ENCODE data around the gene ADGRL1.
"Not testable (repeated sequence)": the region's sequence is repeated elsewhere in the genome, so short reads cannot be mapped to it uniquely, and the experiment has no call there.

The ADGRL1 gene

GRCh38 chr19:14189415-14189814 lies 16.6 kb downstream of the ADGRL1 start:
- DNase-seq (ENCODE audit: low read depth): no peak

GRCh38 chr19:14188086-14188485 lies 17.9 kb downstream of the ADGRL1 start:
- not testable (repeated sequence) for DNase-seq (ENCODE audit: low read depth)

GRCh38 chr19:14187561-14187960 lies 18.4 kb downstream of the ADGRL1 start:
- DNase-seq (ENCODE audit: low read depth): no peak

DNA sequence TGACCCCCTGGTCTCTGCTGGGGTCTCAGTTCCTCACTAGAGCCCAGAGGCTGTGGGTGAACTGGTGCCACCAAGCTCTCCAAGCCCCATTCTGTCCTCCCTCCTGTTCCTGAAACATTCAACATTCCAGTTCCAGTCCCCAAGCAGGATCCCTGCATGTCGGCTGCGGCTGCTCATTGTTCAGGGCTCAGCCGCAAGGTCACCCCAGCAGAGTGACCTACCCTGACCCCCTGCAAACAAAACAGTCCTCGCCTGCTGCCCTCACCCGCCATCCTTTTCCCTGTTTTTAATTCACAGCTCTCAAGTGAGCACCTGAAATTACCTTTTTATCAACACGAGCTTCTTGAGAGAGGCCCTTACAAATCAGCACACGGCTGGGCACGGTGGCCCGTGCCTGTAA lies 19.3 kb downstream of the ADGRL1 start:
- not testable (repeated sequence) for DNase-seq (ENCODE audit: low read depth)

GRCh38 chr19:14185691-14186090 lies 20.3 kb downstream of the ADGRL1 start:
- not testable (repeated sequence) for DNase-seq (ENCODE audit: low read depth)

- no peak for DNase-seq (ENCODE audit: low read depth)
Observed at GRCh38 chr19:14185158-14185557, 20.8 kb downstream of the ADGRL1 start.

DNA sequence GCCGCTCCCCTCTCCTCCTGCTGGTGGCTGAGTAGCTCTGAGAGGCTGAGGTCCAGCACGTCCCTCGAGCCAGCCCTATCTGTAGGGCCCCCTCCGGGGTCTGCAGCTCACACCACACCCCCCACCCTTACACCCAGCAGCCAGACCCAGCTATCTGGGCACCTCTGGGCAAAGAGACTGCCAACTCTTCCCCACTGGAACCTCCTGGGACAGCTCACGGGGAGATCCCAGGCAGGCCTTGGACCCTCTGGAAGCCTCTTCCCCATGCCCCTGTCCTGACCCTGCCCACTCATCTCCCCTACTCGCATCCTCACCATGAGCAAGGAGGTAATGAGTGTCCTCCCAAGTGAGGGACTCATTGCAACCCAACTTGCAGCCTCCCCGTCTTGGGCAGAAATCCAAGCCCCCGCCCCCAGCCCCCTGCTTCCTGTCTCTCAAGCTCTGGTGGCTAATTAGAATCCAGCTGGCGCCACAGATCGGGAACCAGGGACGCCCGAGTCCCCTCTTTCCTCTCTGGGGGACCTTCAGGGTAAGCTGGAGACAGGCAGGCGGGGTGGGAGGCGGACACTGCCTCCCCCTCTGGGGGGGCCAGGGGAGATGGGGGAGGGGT lies 22.1 kb downstream of the ADGRL1 start:
- no peak for DNase-seq (ENCODE audit: low read depth)

GRCh38 chr19:14182476-14182875 lies 23.5 kb downstream of the ADGRL1 start:
- DNase-seq (ENCODE audit: low read depth): no peak

DNA sequence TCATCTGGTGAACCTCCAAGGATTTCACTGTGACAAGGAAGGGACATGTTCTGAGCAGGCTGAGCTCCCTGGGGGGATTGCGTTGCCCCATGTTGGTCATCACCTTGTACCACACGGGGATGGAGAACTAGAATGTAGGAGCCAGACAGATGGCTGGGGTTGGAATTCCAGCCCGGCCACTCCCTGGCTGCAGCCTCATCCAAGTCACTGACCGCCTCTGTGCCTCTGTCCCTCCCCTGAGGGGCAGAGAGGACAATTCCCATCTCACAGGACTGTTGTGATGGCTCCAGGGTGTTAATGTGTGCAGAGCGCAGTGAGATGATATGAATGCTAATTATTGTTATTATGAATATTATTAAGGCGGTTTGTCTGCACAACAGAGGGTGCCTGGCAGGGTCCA lies 24.1 kb downstream of the ADGRL1 start:
- no peak for DNase-seq (ENCODE audit: low read depth)

GRCh38 chr19:14181199-14181598 lies 24.8 kb downstream of the ADGRL1 start:
- not testable (repeated sequence) for DNase-seq (ENCODE audit: low read depth)

- DNase-seq (ENCODE audit: low read depth): no peak
Observed at GRCh38 chr19:14177496-14178074, 28.4 kb downstream of the ADGRL1 start.

DNA sequence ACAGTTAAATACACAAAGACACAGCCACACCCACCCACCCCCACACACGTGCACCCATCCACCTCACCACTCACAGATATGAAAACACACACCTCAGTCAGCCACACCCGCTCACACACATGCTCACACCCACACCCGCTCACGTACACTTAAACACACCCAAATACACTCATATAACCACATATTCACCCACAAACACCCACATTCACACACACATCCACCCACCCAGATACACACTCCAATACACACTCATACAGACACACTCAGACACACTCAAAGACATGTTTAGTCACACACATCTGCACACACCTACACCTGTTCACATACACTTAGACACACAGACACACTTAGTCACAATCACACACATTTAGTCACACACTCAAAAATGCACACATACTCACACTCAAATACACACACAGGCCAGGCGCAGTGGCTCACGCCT lies 30.6 kb downstream of the ADGRL1 start:
- DNase-seq (ENCODE audit: low read depth): no peak

GRCh38 chr19:14174883-14175282 lies 31.1 kb downstream of the ADGRL1 start:
- DNase-seq (ENCODE audit: low read depth): no peak

DNA sequence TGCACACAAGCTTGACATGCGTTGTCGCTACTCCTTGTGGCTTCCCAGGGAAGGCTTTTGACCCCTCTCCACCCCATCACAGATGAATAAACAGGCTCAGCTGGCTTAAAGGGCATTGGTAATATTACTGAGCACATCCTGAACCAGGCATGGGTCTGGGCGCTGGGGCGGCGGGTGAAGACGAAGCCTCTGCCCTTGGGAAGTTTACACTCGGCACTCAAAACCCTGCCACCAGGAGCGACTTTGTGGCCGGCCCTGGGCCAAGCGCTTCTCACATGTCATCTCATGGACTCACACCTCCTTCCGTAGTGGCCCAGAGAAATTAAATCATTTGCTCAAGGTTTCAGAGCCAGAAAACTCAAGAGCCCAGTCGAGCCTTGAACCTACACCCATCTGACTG lies 37.0 kb downstream of the ADGRL1 start:
- DNase-seq (ENCODE audit: low read depth): no peak

- DNase-seq (ENCODE audit: low read depth): no peak
Observed at GRCh38 chr19:14168259-14168972, 37.6 kb downstream of the ADGRL1 start.

DNA sequence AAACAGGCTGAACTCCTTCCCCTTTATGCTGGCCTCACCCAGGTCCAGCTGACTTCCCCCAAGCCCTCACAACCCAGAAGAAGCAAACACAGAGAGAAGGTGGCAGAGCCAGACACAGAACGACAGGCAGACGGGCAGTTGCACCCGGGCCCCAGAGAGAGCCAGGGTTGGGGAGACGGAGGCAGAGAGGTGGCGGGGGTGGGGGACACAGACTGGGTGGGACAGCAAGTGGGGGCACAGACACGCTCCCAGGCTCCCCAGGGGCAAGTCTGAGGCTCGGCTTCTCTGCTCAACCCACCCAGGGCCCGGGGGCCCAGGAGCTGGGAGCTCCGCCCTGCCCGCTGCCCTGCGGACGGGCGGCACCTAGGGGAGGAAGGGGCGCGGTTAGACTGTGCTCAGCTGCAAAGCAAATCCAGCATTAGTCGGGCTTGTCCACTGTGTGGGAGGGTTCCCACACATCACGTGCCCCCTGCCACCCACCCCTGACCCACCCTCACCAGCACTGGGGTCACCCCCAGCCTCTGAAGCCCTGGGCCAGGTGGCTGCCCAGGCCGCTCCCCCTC lies 38.3 kb downstream of the ADGRL1 start:
- DNase-seq (ENCODE audit: low read depth): peak; percentile 31

- DNase-seq (ENCODE audit: low read depth): no peak
Observed at GRCh38 chr19:14166999-14167575, 38.9 kb downstream of the ADGRL1 start.

DNA sequence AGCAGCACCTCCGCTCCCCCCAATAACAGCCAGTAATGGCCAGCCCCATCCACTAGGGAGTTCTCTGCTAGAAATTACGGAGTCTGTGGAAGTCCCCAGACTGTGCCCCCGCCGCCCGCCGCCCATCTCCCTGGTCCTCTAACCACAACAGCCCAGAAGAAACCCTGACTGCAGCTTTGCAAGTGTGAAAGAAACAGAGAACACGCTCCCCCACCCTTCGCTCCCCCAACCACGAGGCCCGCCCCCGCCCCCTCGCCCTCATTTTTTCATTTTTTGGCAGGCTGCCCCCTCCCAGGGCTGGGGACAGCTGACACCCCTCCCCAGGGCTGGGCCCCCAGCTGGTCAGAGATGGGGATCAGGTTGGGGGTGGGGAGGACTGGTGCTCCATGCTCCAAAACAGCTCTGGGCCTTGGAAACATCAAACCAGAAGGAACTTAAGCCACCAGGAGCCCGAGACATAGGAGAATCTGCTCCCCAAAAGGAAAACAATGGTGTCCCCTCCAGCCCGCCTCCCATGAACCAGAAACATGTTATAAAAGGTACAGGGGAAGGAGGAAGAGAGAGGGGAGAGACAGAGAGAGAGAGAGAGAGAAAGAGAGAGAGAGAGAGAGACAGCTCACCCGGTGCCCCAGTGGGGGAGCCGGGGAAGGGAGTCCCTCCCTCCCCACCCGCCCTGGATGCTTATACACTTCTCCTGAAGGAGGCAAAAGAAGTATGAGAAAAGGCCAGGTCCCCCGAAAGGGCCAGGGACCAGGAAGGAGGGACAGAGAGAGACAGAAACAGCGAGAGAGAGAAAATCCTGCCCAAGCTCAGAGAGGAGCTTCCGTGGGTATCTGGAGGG lies 39.8 kb downstream of the ADGRL1 start:
- DNase-seq (ENCODE audit: low read depth): no peak

DNA sequence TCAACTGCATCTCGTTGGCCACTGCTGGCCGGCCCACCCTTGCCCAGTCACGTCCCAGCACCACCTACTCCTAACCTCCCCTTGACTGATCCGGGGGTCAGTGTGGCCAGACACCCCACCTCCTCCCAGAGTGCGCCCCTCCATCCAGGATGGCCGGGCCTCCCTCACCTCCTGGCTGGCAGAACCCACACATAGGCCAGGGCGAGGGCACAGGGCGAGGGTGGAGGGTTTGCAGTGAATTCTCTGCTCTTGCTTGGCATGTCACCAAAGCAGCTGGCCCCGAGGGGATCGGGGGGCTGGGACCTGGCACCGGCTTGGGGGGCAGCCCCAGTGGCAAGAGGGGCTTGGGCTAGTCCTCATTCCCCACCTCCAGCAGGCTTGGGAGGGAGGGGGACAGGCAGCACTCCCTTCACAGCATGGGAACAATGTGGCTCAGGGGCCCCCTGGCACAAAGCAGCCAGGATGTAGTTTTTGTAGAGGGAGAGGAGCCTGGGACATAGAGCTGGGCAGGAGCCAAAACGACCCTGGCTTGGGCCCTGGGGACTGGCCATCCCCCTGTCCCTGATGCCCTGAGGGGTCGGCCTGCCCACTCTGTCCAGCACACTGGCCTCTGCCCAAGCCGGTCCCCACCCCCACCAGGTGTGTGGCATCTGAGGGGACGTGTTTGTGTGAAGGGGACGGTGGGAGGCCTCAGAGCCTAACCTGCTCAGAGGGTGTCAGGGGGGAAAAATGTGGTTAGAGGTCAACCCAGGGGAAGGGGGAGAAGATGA lies 41.1 kb downstream of the ADGRL1 start:
- no peak for DNase-seq (ENCODE audit: low read depth)

DNA sequence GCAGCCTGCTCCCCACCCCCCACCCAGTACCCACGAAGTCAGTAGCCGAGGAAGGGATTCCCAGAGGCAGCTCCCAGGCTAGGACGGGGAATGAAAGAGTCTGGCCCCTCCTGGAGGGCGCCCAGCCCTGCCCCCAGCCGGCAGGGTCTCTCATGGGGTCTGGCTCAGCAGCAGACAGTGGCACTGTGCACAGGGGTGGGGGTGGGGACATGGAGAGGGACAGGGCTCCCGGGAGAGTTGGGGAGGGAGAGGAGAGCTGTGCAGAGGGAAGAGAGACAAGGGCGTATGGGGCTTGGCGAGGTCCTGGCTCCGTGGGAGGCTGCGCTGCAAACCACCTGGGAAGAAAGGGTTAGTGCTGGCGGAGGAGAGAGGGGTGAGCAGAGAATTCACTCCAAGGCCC lies 41.9 kb downstream of the ADGRL1 start:
- no peak for DNase-seq (ENCODE audit: low read depth)

DNA sequence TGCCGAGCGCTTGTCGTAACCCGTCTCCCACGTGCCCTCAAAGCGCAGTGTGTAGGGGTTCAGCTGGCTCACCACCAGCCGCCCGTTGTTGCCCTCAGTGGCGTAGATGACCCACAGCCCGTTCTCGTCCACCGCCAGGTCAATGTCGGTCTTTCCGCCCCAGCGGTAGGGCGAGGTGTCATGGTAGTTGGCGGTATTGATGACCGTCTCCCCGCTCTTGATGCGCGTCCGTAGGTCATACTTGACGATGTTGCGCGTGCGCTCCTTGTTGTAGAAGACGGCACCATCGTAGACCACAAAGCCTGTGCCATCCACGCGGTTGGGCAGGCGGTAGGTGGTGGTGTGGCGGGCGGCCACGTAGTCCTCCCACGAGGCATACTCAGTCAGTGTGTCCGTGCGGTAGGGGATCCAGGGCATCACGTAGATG lies 43.1 kb downstream of the ADGRL1 start:
- no peak for DNase-seq (ENCODE audit: low read depth)

Data from CMK (cell line).